ENCODE measurements around the gene IMMP2L.

DNA sequence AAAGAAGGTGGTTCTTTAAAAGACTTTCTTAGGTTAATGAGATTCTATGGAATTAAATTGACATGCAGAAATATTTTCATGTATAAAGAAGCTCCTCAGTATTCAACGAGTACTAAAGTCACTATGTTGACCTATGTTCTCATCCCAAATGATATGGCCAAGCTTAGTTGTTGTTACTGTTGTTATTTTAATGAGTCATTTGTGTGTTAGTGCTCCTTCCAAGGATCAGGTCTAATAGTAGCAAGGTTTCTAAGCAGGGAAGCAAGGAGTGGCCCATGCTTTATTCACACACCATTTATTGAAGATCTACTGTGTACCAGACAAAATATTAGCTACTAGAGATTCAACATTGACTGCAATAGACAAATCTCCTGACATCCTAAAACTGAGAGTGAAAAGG, 429.5 kb downstream of the IMMP2L start:
- TF ChIP-seq, protein P1, sequence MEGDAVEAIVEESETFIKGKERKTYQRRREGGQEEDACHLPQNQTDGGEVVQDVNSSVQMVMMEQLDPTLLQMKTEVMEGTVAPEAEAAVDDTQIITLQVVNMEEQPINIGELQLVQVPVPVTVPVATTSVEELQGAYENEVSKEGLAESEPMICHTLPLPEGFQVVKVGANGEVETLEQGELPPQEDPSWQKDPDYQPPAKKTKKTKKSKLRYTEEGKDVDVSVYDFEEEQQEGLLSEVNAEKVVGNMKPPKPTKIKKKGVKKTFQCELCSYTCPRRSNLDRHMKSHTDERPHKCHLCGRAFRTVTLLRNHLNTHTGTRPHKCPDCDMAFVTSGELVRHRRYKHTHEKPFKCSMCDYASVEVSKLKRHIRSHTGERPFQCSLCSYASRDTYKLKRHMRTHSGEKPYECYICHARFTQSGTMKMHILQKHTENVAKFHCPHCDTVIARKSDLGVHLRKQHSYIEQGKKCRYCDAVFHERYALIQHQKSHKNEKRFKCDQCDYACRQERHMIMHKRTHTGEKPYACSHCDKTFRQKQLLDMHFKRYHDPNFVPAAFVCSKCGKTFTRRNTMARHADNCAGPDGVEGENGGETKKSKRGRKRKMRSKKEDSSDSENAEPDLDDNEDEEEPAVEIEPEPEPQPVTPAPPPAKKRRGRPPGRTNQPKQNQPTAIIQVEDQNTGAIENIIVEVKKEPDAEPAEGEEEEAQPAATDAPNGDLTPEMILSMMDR (IDR thresholded peaks at IDR 0.05): no peak
- TF ChIP-seq KAT7 (CRISPR knock-in tag; IDR thresholded peaks at IDR 0.05; ENCODE audit: borderline replicate concordance): no peak
- TF ChIP-seq TCF7 (CRISPR knock-in tag; IDR thresholded peaks at IDR 0.05; ENCODE audit: low read depth): no peak
- no peak for TF ChIP-seq NFYB (CRISPR knock-in tag; conservative IDR thresholded peaks at IDR 0.05; ENCODE audit: low read depth)
- no peak for TF ChIP-seq TP53 (CRISPR knock-in tag; IDR thresholded peaks at IDR 0.05)
- no peak for TF ChIP-seq SP1 (CRISPR knock-in tag; conservative IDR thresholded peaks at IDR 0.05)
- TF ChIP-seq JUN (CRISPR knock-in tag; IDR thresholded peaks at IDR 0.05): no peak

Measured in WTC11 (cell line).